Rectal smooth muscle tissue (tissue), 1 donor: Measurements from ENCODE around the gene PLEKHA7.
"Not testable (repeated sequence)": the region's sequence is repeated elsewhere in the genome, so short reads cannot be mapped to it uniquely, and the experiment has no call there.

ENCODE experiments used
- H3K27ac ChIP-seq: one replicate; pipeline ENCODE4 v1.7.0; 2013; ENCODE audit warnings: low read depth, low read length, inconsistent platforms
- H3K27me3 ChIP-seq: one replicate; pipeline ENCODE4 v1.7.0; 2013; ENCODE audit warnings: low read length; ENCODE audit not compliant: control insufficient read depth, insufficient read depth
- H3K36me3 ChIP-seq: one replicate; pipeline ENCODE4 v1.7.0; 2013; ENCODE audit warnings: low read length; ENCODE audit not compliant: control insufficient read depth, insufficient read depth
- H3K4me1 ChIP-seq: one replicate; pipeline ENCODE4 v1.7.0; 2013; ENCODE audit warnings: low read length; ENCODE audit not compliant: control insufficient read depth, insufficient read depth
- H3K4me3 ChIP-seq: one replicate; pipeline ENCODE4 v1.7.0; 2013; ENCODE audit warnings: low read length
- H3K9ac ChIP-seq: one replicate; pipeline ENCODE4 v1.7.0; 2013; ENCODE audit warnings: low read length

Gene PLEKHA7

DNA sequence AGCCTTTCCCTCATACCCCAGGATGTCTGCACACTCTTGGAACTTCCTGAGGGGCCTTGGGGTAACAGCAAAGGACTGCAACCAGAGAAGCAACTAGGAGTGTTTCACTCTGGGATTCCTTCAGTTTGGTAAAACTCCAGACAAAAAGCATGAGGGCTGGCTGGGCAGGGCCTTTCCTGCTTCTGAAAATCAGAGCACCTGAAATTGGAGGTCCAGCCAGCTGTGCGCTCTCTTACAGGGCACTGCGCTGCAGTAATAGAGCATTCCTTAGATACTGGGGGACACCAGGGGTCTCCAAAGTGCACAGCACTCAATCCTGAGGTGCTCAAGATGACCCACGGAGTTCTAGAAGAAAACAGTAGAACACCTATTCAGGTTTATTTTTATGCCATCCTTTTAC is 49.7 kb downstream of the PLEKHA7 start:
- no peaks in the 10 kb centered on the region for H3K4me1 ChIP-seq
- no peak overlapping the region for H3K4me3 ChIP-seq
- no peaks in the 10 kb centered on the region for H3K27me3 ChIP-seq
- peaks cover 2% of the 10 kb centered on the region for H3K36me3 ChIP-seq
- no peak overlapping the region for H3K27ac ChIP-seq
- H3K9ac ChIP-seq: no peak overlapping the region

DNA sequence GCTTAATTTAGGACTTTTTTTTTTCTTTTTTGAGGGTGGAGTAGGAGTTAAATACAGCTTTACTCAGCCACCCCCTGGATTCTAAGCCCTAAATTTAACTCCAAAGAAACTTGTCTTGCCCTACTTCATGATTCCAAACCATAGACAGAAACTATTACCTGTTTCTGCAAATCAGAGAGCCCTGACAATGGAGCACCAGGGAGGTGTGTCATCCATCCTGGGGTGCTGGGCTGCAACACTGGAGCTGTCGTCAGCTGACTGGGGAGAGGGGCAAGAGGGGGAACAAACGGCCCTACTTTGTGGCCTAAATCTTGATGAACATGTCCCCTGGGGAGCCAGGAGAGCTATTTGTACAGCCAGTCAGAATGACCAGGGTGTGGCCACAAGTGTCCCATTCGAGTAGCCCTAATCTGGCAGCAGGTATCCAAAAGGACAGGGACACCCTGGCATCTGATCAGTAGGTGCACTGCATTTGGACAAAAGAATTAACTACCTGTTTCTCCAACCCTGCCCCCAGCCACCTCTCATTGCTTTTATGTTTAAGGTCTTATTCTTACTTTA is 50.8 kb downstream of the PLEKHA7 start:
- Histone ChIP-seq H3K9ac (no peak overlapping the region), H3K36me3 (peaks cover 2% of the 10 kb centered on the region), H3K4me3 (no peak overlapping the region), H3K4me1 (no peaks in the 10 kb centered on the region), H3K27ac (no peak overlapping the region), H3K27me3 (no peaks in the 10 kb centered on the region)

DNA sequence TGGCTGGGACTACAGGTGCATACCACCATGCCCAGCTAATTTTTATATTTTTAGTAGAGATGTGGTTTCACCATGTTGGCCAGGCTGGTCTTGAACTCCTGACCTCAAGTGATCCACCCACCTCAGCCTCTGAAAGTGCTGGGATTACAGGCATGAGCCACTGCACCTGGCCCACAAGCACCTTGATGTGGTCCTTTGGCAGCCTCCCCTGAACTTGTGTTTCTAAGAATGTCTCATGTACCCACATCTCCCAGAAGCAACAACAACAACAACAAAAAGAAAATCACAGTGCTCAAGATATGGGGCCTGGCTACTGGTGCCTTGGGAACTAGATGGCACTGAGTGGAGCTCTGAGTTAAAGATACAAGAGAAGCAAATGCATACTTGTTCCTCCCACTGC is 51.6 kb downstream of the PLEKHA7 start:
- H3K27ac ChIP-seq, H3K9ac ChIP-seq, H3K27me3 ChIP-seq, H3K36me3 ChIP-seq, H3K4me1 ChIP-seq, H3K4me3 ChIP-seq: not testable (repeated sequence)

- Histone ChIP-seq H3K27me3 (no peaks in the 10 kb centered on the region), H3K36me3 (peaks cover 2% of the 10 kb centered on the region), H3K4me3 (no peak overlapping the region), H3K4me1 (no peaks in the 10 kb centered on the region), H3K9ac (no peak overlapping the region), H3K27ac (no peak overlapping the region)
Observed at GRCh38 chr11:16962146-16962545, 52.1 kb downstream of the PLEKHA7 start.

DNA sequence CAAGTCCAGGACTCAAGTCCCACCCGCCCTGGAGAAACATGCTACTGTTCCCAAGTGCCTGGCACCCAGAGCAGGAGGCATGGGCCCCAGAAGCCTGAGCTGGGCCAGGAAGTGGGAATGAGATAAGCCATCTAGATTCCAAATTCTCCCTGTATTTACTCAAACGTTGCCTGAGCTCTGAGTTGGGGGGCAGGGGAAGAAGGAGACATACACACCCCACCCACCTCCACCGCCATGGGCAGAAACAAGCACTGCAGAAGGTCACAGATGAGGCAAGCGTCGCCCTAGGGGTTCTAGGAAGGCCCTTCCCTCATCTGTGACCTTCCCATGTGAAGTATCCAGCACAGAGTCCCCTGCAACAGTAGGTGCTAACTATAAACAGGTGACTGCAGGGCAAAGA is 54.0 kb downstream of the PLEKHA7 start:
- H3K27ac ChIP-seq: no peak overlapping the region
- H3K4me3 ChIP-seq: no peak overlapping the region
- no peaks in the 10 kb centered on the region for H3K27me3 ChIP-seq
- H3K9ac ChIP-seq: no peak overlapping the region
- no peaks in the 10 kb centered on the region for H3K4me1 ChIP-seq
- H3K36me3 ChIP-seq: peaks cover 2% of the 10 kb centered on the region

- no peaks in the 10 kb centered on the region for H3K27me3 ChIP-seq
- no peak overlapping the region for H3K4me3 ChIP-seq
- no peaks in the 10 kb centered on the region for H3K4me1 ChIP-seq
- peaks cover 2% of the 10 kb centered on the region for H3K36me3 ChIP-seq
- H3K27ac ChIP-seq: no peak overlapping the region
- H3K9ac ChIP-seq: no peak overlapping the region
Observed at GRCh38 chr11:16959602-16960001, 54.6 kb downstream of the PLEKHA7 start.

- Histone ChIP-seq H3K9ac (no peak overlapping the region), H3K27ac (no peak overlapping the region), H3K4me3 (no peak overlapping the region), H3K36me3 (peaks cover 2% of the 10 kb centered on the region), H3K4me1 (no peaks in the 10 kb centered on the region), H3K27me3 (no peaks in the 10 kb centered on the region)
Observed at GRCh38 chr11:16958833-16959232, 55.4 kb downstream of the PLEKHA7 start.

GRCh38 chr11:16956538-16957153 is 57.6 kb downstream of the PLEKHA7 start:
- Histone ChIP-seq H3K4me1 (no peaks in the 10 kb centered on the region), H3K27me3 (no peaks in the 10 kb centered on the region), H3K27ac (no peak overlapping the region), H3K36me3 (peaks cover 2% of the 10 kb centered on the region), H3K4me3 (no peak overlapping the region), H3K9ac (no peak overlapping the region)

DNA sequence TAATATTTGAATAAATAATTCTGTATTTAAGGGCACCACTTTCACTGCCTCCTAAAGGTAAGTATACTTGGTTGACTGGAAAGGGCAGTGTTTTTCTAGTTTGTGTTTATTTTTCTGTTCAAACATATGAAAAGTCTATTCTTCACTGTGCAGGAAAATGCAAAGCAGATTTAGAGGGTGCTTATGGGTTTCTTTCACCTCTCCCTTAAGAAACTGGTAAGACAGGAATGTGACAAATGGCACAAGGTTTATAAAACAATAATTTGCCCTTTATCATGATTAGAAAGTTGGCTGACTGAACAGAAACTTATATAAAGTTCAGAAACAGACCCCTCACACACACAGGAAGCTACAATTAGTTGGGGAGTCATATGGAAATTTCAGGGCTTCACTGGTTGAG is 60.6 kb downstream of the PLEKHA7 start:
- Histone ChIP-seq H3K4me1 (no peaks in the 10 kb centered on the region), H3K27me3 (no peaks in the 10 kb centered on the region), H3K36me3 (no peaks in the 10 kb centered on the region), H3K4me3 (no peak overlapping the region), H3K27ac (no peak overlapping the region), H3K9ac (no peak overlapping the region)

GRCh38 chr11:16946477-16947282 is 67.5 kb downstream of the PLEKHA7 start:
- no peak overlapping the region for H3K27ac ChIP-seq
- no peak overlapping the region for H3K4me3 ChIP-seq
- H3K4me1 ChIP-seq: no peaks in the 10 kb centered on the region
- no peaks in the 10 kb centered on the region for H3K27me3 ChIP-seq
- no peaks in the 10 kb centered on the region for H3K36me3 ChIP-seq
- H3K9ac ChIP-seq: no peak overlapping the region

- no peaks in the 10 kb centered on the region for H3K4me1 ChIP-seq
- no peak overlapping the region for H3K4me3 ChIP-seq
- H3K27ac ChIP-seq: no peak overlapping the region
- H3K9ac ChIP-seq: no peak overlapping the region
- no peaks in the 10 kb centered on the region for H3K36me3 ChIP-seq
- no peaks in the 10 kb centered on the region for H3K27me3 ChIP-seq
Observed at GRCh38 chr11:16945671-16946469, 68.3 kb downstream of the PLEKHA7 start.

DNA sequence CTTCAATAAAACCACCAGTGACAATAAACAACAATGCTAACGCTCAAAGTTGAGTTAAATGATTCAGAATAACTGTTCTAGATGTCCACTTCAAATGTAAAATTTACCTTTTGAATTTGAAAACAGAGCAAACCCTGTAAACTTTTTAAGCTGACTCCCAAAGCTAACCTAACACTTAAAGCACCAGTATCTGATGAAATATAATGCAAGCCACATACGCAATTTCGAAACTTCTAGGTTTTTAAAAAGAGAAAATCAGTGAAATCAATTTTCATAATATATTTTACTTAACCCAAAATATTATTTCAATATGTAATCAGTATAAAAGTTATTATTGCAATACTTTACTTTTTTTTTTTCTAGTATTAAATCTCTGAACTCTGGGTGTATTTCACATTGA is 71.3 kb downstream of the PLEKHA7 start:
- Histone ChIP-seq H3K27ac (no peak overlapping the region), H3K4me1 (no peaks in the 10 kb centered on the region), H3K4me3 (no peak overlapping the region), H3K27me3 (no peaks in the 10 kb centered on the region), H3K9ac (no peak overlapping the region), H3K36me3 (no peaks in the 10 kb centered on the region)
